ENCODE results near the gene C22orf42.

GRCh38 chr22:32181043-32181442 lies 21.9 kb upstream of the C22orf42 start:
- TF ChIP-seq CTCF (conservative IDR thresholded peaks at IDR 0.05) (no peak), ZFX (IDR thresholded peaks at IDR 0.05) (no peak)

All from C4-2B (cell line).